GM10847 (cell line): ENCODE measurements around the gene ELMO1.

Source experiments
- POLR2A ChIP-seq: IDR thresholded peaks from 2 replicates; pipeline ENCODE4 v1.6.1; 2011; ENCODE audit not compliant: insufficient read length; ENCODE audit errors: extremely low read depth

ELMO1 gene

GRCh38 chr7:37056234-37056912 lies 392.3 kb downstream of the ELMO1 start:
- TF ChIP-seq POLR2A: no peak

GRCh38 chr7:37054624-37055241 lies 393.9 kb downstream of the ELMO1 start:
- TF ChIP-seq POLR2A: no peak

GRCh38 chr7:37052705-37053104 lies 396.0 kb downstream of the ELMO1 start:
- TF ChIP-seq POLR2A: no peak

GRCh38 chr7:37050801-37051200 lies 397.9 kb downstream of the ELMO1 start:
- no peak for TF ChIP-seq POLR2A

- no peak for TF ChIP-seq POLR2A
These were observed 400.0 kb downstream of the ELMO1 start for GRCh38 chr7:37048674-37049073.

GRCh38 chr7:37047260-37047659 lies 401.4 kb downstream of the ELMO1 start:
- TF ChIP-seq POLR2A: no peak

- TF ChIP-seq POLR2A: no peak
These were observed 402.1 kb downstream of the ELMO1 start for GRCh38 chr7:37046531-37047079.

GRCh38 chr7:37045681-37046179 lies 402.9 kb downstream of the ELMO1 start:
- no peak for TF ChIP-seq POLR2A

- TF ChIP-seq POLR2A: no peak
These were observed 407.2 kb downstream of the ELMO1 start for GRCh38 chr7:37041461-37041860.

- no peak for TF ChIP-seq POLR2A
These were observed 408.3 kb downstream of the ELMO1 start for GRCh38 chr7:37040330-37040729.

GRCh38 chr7:37039131-37039749 lies 409.4 kb downstream of the ELMO1 start:
- TF ChIP-seq POLR2A: no peak

- TF ChIP-seq POLR2A: no peak
These were observed 410.0 kb downstream of the ELMO1 start for GRCh38 chr7:37038706-37039105.

GRCh38 chr7:37037286-37037685 lies 411.4 kb downstream of the ELMO1 start:
- TF ChIP-seq POLR2A: no peak

GRCh38 chr7:37035631-37036030 lies 413.0 kb downstream of the ELMO1 start:
- TF ChIP-seq POLR2A: no peak

- TF ChIP-seq POLR2A: no peak
These were observed 415.5 kb downstream of the ELMO1 start for GRCh38 chr7:37033141-37033540.

GRCh38 chr7:37032258-37032601 lies 416.4 kb downstream of the ELMO1 start:
- TF ChIP-seq POLR2A: no peak
